WI38 (cell line): ENCODE data around the gene UQCC3.

Experiments
- H3K4me3 ChIP-seq: 2 replicates; pipeline ENCODE4 v1.5.1; 2011; ENCODE audit warnings: low read depth, mild to moderate bottlenecking, control low read depth, low read length
- TF ChIP-seq, protein P1 (sequence below): IDR thresholded peaks from 2 replicates; pipeline ENCODE4 v1.5.1; 2012; ENCODE audit warnings: low read depth, mild to moderate bottlenecking, control low read depth, low read length

UQCC3 gene, protein sequence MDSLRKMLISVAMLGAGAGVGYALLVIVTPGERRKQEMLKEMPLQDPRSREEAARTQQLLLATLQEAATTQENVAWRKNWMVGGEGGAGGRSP

GRCh38 chr11:62671608-62672389, at the start of gene UQCC3, which contains the start of gene LBHD1:
Gene UQCC3 (plus strand): TSS chr11:62671673. CDS start chr11:62671746, 73 bp downstream.
Gene LBHD1 (minus strand): TSS chr11:62672267. CDS start chr11:62670031, 2,236 bp downstream.
- peak within 1 kb of the TSS; percentile 75 for H3K4me3 ChIP-seq
- TF ChIP-seq, protein P1, sequence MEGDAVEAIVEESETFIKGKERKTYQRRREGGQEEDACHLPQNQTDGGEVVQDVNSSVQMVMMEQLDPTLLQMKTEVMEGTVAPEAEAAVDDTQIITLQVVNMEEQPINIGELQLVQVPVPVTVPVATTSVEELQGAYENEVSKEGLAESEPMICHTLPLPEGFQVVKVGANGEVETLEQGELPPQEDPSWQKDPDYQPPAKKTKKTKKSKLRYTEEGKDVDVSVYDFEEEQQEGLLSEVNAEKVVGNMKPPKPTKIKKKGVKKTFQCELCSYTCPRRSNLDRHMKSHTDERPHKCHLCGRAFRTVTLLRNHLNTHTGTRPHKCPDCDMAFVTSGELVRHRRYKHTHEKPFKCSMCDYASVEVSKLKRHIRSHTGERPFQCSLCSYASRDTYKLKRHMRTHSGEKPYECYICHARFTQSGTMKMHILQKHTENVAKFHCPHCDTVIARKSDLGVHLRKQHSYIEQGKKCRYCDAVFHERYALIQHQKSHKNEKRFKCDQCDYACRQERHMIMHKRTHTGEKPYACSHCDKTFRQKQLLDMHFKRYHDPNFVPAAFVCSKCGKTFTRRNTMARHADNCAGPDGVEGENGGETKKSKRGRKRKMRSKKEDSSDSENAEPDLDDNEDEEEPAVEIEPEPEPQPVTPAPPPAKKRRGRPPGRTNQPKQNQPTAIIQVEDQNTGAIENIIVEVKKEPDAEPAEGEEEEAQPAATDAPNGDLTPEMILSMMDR = no peak

DNA sequence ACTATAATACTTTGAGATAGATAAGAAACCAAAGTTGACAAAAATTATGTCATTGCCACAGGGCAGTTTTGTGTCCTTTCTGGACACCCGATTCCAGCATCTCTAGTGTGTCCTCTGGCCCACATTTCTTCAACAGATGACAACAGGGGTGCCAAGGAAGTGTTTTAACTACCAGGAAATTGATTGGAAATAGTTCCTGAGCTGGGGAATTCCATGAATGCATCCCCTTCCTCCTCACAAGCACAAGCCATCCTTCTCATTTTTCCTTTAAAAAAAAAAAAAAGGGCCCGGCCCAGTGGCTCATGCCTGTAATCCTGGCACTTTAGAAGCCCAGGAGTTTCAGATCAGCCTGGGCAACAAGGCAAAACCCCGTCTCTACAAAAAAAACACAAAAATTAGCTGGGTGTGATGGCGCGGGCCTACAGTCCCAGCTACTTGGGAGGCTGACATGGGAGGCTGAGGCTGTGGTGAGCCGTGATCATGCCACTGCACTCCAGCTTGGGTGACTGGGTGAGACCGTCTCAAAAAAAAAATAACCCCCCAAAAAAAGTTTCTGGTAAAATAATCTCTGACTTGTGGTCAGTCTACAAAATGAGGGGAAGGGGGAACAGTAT, 48.9 kb upstream of the UQCC3 start:
- TF ChIP-seq, protein P1 = no peak
- no peak overlapping the region for H3K4me3 ChIP-seq

GRCh38 chr11:62627713-62628112, 43.8 kb upstream of the UQCC3 start:
- TF ChIP-seq, protein P1 = no peak
- H3K4me3 ChIP-seq = no peak overlapping the region

DNA sequence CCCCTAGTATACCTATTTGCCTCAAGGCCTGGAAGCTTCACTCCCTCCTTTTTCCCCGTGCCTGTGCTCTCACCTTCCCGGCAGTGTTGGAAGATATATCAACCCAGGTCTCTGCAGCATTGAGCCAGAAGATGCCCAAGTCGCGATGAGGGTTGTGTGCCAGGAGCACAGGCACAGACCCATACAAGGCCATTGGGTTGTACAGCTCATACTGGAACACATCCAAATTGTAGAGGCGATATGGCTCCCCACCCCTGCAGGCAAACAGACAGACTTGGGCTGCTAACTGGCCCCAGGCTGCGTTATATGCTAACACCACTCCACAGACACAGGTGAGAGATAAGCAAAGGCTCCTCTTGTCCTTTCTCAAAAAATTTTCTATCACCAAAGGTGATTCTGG, 39.0 kb upstream of the UQCC3 start:
- TF ChIP-seq, protein P1 = no peak
- no peak overlapping the region for H3K4me3 ChIP-seq

DNA sequence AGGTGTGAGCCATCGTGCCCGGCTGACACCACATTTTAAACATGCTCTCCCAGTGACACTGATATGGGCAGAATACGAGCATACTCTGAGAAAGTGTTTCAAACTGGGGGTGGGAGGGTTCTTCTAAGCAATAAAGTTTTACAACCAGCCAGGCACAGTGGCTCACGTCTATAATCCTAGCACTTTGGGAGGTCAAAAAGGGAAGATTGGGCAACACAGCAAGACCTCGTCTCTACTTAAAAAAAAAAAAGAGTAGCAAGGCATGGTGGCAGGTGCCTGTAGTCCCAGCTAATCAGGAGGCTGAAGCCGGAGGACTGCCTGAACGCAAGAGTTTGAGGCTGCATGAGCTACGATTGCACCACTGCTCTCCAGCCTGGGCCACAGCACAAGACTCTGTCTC, 27.3 kb upstream of the UQCC3 start:
- TF ChIP-seq, protein P1 = no peak
- H3K4me3 ChIP-seq = no peak overlapping the region

- peak overlapping the region; percentile 96 for H3K4me3 ChIP-seq
- TF ChIP-seq, protein P1 = no peak
Observed at GRCh38 chr11:62645671-62645945, 25.9 kb upstream of the UQCC3 start.
